Neutrophil (primary cell): Measurements from ENCODE around the gene CP.

Source experiments
- H3K27ac ChIP-seq: fragments of 200-600 bp; sonication (generic); 2 replicates; pipeline ENCODE4 v1.5.1; 2016; ENCODE audit warnings: mild to moderate bottlenecking, moderate library complexity
- H3K27me3 ChIP-seq: fragments of 200-600 bp; sonication (generic); 2 replicates; pipeline ENCODE4 v1.6.0; 2016; ENCODE audit warnings: mild to moderate bottlenecking
- H3K36me3 ChIP-seq: fragments of 200-600 bp; sonication (generic); 2 replicates; pipeline ENCODE4 v1.5.1; 2017
- H3K4me1 ChIP-seq, 2 experiments: fragments of 200-600 bp in 1 of 2; sonication (generic) in 1 of 2; 1 replicate in 1 of 2; 2 replicates in 1 of 2; pipeline versions ENCODE4 v1.5.1 to v1.6.1; 2013 to 2016; ENCODE audit warnings: low read depth in 1 of 2, low read length in 1 of 2, mild to moderate bottlenecking in 1 of 2, moderate library complexity in 1 of 2; ENCODE audit not compliant: control insufficient read depth in 1 of 2, insufficient read depth in 1 of 2
- H3K4me3 ChIP-seq, 2 experiments: fragments of 200-600 bp in 1 of 2; sonication (generic) in 1 of 2; 1 replicate in 1 of 2; 2 replicates in 1 of 2; pipeline ENCODE4 v1.5.1; 2013 to 2016; ENCODE audit warnings: low read depth in 1 of 2, low read length in 1 of 2, mild to moderate bottlenecking in 1 of 2, moderate library complexity in 1 of 2
- H3K9me3 ChIP-seq: fragments of 200-600 bp; sonication (generic); 2 replicates; pipeline ENCODE4 v1.5.1; 2016
- CTCF ChIP-seq: fragments of 200-600 bp; sonication (generic); IDR thresholded peaks from 2 replicates; pipeline ENCODE4 v1.5.1; 2016; ENCODE audit warnings: antibody characterized with exemption

Gene CP

GRCh38 chr3:149235599-149236424 is 14.2 kb upstream of the CP start:
- no peaks in the 10 kb centered on the region for H3K9me3 ChIP-seq
- H3K27ac ChIP-seq, result no peak overlapping the region
- no peaks in the 10 kb centered on the region for H3K27me3 ChIP-seq
- no peak overlapping the region for H3K4me3 ChIP-seq
- TF ChIP-seq CTCF, result no peak
- no peaks in the 10 kb centered on the region for H3K4me1 ChIP-seq
- H3K36me3 ChIP-seq, result no peaks in the 10 kb centered on the region

GRCh38 chr3:149234671-149235245 is 13.1 kb upstream of the CP start:
- Histone ChIP-seq H3K9me3 (no peaks in the 10 kb centered on the region), H3K4me1 (no peaks in the 10 kb centered on the region), H3K27ac (no peak overlapping the region), H3K36me3 (no peaks in the 10 kb centered on the region), H3K4me3 (no peak overlapping the region), H3K27me3 (no peaks in the 10 kb centered on the region)
- TF ChIP-seq CTCF, result no peak

GRCh38 chr3:149233323-149233722 is 11.7 kb upstream of the CP start:
- no peak overlapping the region for H3K4me3 ChIP-seq
- H3K27me3 ChIP-seq, result no peaks in the 10 kb centered on the region
- TF ChIP-seq CTCF, result no peak
- no peaks in the 10 kb centered on the region for H3K4me1 ChIP-seq
- H3K36me3 ChIP-seq, result no peaks in the 10 kb centered on the region
- H3K27ac ChIP-seq, result no peak overlapping the region
- no peaks in the 10 kb centered on the region for H3K9me3 ChIP-seq

- Histone ChIP-seq H3K36me3 (no peaks in the 10 kb centered on the region), H3K4me3 (no peak overlapping the region)
- TF ChIP-seq CTCF, result no peak
Measured at GRCh38 chr3:149231871-149232270, 10.2 kb upstream of the CP start.

GRCh38 chr3:149227591-149228268 is 6.1 kb upstream of the CP start:
- Histone ChIP-seq H3K27ac (no peak overlapping the region), H3K4me3 (no peak overlapping the region), H3K4me1 (peaks cover 7 to 10% of the 10 kb centered on the region in 2 experiments), H3K27me3 (no peaks in the 10 kb centered on the region), H3K36me3 (no peaks in the 10 kb centered on the region), H3K9me3 (no peaks in the 10 kb centered on the region)
- no peak for TF ChIP-seq CTCF

More at GRCh38 chr3:149231871-149232270, 10.2 kb upstream of the CP start:
- Histone ChIP-seq H3K9me3 (no peaks in the 10 kb centered on the region), H3K4me1 (no peaks in the 10 kb centered on the region), H3K27me3 (no peaks in the 10 kb centered on the region), H3K27ac (no peak overlapping the region)
